Stimulated activated naive CD4-positive, alpha-beta T cell treated with Interleukin-2 at 50 U/mL for 16 hours (primary cell): ENCODE results near the gene CSF2RB.

ENCODE experiments used
- DNase-seq: peaks from one replicate; lab custom pipeline; 2025; lab: John Stamatoyannopoulos, UW

Gene CSF2RB

GRCh38 chr22:36921309-36922104, 8.1 kb downstream of the CSF2RB start:
- DNase-seq: no peak

GRCh38 chr22:36922105-36922608, 8.7 kb downstream of the CSF2RB start:
- no peak for DNase-seq

GRCh38 chr22:36922711-36923110, 9.3 kb downstream of the CSF2RB start:
- no peak for DNase-seq

- DNase-seq: no peak
Observed at GRCh38 chr22:36923131-36923788, 9.8 kb downstream of the CSF2RB start.

GRCh38 chr22:36924151-36924698, 10.8 kb downstream of the CSF2RB start:
- no peak for DNase-seq

- DNase-seq: no peak
Observed at GRCh38 chr22:36925388-36926290, 12.2 kb downstream of the CSF2RB start.

GRCh38 chr22:36926309-36926708, 12.9 kb downstream of the CSF2RB start:
- DNase-seq: no peak

- DNase-seq: no peak
Observed at GRCh38 chr22:36926721-36927435, 13.4 kb downstream of the CSF2RB start.

- DNase-seq: no peak
Observed at GRCh38 chr22:36927671-36928070, 14.2 kb downstream of the CSF2RB start.

- no peak for DNase-seq
Observed at GRCh38 chr22:36928196-36928595, 14.8 kb downstream of the CSF2RB start.

- DNase-seq: no peak
Observed at GRCh38 chr22:36928786-36929535, 15.5 kb downstream of the CSF2RB start.

- DNase-seq: no peak
Observed at GRCh38 chr22:36929621-36930020, 16.2 kb downstream of the CSF2RB start.

- no peak for DNase-seq
Observed at GRCh38 chr22:36930041-36930935, 16.9 kb downstream of the CSF2RB start.

- no peak for DNase-seq
Observed at GRCh38 chr22:36931446-36931845, 18.0 kb downstream of the CSF2RB start.

GRCh38 chr22:36933629-36934417, 20.4 kb downstream of the CSF2RB start:
- no peak for DNase-seq

- DNase-seq: no peak
Observed at GRCh38 chr22:36934418-36935312, 21.2 kb downstream of the CSF2RB start.

- no peak for DNase-seq
Observed at GRCh38 chr22:36935313-36935610, 21.8 kb downstream of the CSF2RB start.

- DNase-seq: no peak
Observed at GRCh38 chr22:36935694-36936093, 22.3 kb downstream of the CSF2RB start.
